Loucy (cell line): ENCODE measurements around the gene ATP1A1.

Source experiments
- H2AFZ ChIP-seq: fragments of 200-600 bp; sonication (generic); 2 replicates; pipeline ENCODE4 v1.6.0; 2016; ENCODE audit warnings: antibody characterized with exemption, mild to moderate bottlenecking, low read length, moderate library complexity
- H3F3A ChIP-seq: fragments of 200-600 bp; 2 replicates; pipeline ENCODE4 v1.6.0; 2016; ENCODE audit warnings: antibody characterized with exemption, low read depth, mild to moderate bottlenecking
- H3K27me3 ChIP-seq: fragments of 200-600 bp; sonication (generic); 2 replicates; pipeline ENCODE4 v1.6.1; 2014; ENCODE audit warnings: low read length, mild to moderate bottlenecking; ENCODE audit not compliant: insufficient read depth, poor library complexity, severe bottlenecking
- H3K36me3 ChIP-seq: fragments of 200-600 bp; sonication (generic); 2 replicates; pipeline ENCODE4 v1.6.1; 2016; ENCODE audit warnings: low read length; ENCODE audit not compliant: insufficient read depth
- H3K4me1 ChIP-seq: fragments of 200-600 bp; sonication (generic); 2 replicates; pipeline ENCODE4 v1.5.1; 2014; ENCODE audit warnings: low read length, mild to moderate bottlenecking; ENCODE audit not compliant: insufficient read depth, poor library complexity, severe bottlenecking
- H3K4me2 ChIP-seq: fragments of 200-600 bp; sonication (generic); 2 replicates; pipeline ENCODE4 v1.6.0; 2014; ENCODE audit warnings: antibody characterized with exemption, low read length, low read depth, mild to moderate bottlenecking; ENCODE audit not compliant: poor library complexity, severe bottlenecking
- H3K4me3 ChIP-seq: fragments of 200-600 bp; sonication (generic); 2 replicates; pipeline ENCODE4 v1.5.1; 2014; ENCODE audit warnings: low read length, mild to moderate bottlenecking, mixed read lengths; ENCODE audit not compliant: poor library complexity, severe bottlenecking
- H3K79me2 ChIP-seq: fragments of 200-600 bp; sonication (generic); 2 replicates; pipeline ENCODE4 v1.6.1; 2014; ENCODE audit warnings: low read length; ENCODE audit not compliant: insufficient read depth
- H3K9ac ChIP-seq: fragments of 200-600 bp; sonication (generic); 2 replicates; pipeline ENCODE4 v1.6.0; 2014; ENCODE audit warnings: mild to moderate bottlenecking, low read depth, low read length, moderate library complexity; ENCODE audit not compliant: poor library complexity, severe bottlenecking
- H3K9me2 ChIP-seq: fragments of 200-600 bp; sonication (generic); replicated peaks from 2 replicates; pipeline ENCODE4 v1.6.1; 2016; ENCODE audit warnings: low read depth, low read length, mixed read lengths
- H3K9me3 ChIP-seq: fragments of 200-600 bp; sonication (generic); 2 replicates; pipeline ENCODE4 v1.6.1; 2014; ENCODE audit warnings: mild to moderate bottlenecking, antibody characterized with exemption, low read length, low read depth; ENCODE audit not compliant: insufficient read depth
- H4K20me1 ChIP-seq: fragments of 200-600 bp; sonication (generic); 2 replicates; pipeline ENCODE4 v1.6.0; 2014; ENCODE audit warnings: antibody characterized with exemption, low read length, mild to moderate bottlenecking; ENCODE audit not compliant: insufficient read depth, poor library complexity, severe bottlenecking
- EZH2phosphoT487 ChIP-seq: fragments of 200-600 bp; IDR thresholded peaks from 2 replicates; pipeline ENCODE4 v1.6.1; 2018; ENCODE audit warnings: antibody characterized with exemption, mild to moderate bottlenecking, moderate library complexity, borderline replicate concordance
- TF ChIP-seq, protein P1 (sequence below): fragments of 200-600 bp; sonication (generic); conservative IDR thresholded peaks from 2 replicates; pipeline ENCODE4 v1.5.1; 2014; ENCODE audit warnings: mild to moderate bottlenecking, antibody characterized with exemption, low read length

Gene ATP1A1

DNA sequence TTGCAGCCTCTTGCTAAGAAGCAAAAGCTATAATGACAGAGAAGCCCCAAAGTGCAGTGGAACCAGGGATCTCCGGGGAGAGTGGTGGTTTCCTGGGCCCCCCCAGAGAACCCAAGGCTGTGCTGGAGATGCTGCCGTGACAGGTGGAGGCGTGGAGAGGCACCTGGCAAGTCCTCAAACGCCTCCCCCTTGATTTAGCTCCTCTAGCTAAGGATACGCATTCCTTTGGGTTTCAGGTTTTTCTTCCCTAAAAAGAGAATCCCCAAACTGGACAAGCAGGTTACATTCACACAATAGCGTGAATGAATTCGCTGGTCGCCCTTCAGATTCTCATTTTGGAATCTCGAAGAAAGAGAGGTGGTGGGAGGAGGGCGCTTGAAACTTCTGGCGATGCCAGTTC lies 853 bp upstream of the ATP1A1 start:
- no peak overlapping the region for H3K9ac ChIP-seq
- H3K36me3 ChIP-seq: no peaks in the 10 kb centered on the region
- H3K4me1 ChIP-seq: peaks cover 31% of the 10 kb centered on the region

DNA sequence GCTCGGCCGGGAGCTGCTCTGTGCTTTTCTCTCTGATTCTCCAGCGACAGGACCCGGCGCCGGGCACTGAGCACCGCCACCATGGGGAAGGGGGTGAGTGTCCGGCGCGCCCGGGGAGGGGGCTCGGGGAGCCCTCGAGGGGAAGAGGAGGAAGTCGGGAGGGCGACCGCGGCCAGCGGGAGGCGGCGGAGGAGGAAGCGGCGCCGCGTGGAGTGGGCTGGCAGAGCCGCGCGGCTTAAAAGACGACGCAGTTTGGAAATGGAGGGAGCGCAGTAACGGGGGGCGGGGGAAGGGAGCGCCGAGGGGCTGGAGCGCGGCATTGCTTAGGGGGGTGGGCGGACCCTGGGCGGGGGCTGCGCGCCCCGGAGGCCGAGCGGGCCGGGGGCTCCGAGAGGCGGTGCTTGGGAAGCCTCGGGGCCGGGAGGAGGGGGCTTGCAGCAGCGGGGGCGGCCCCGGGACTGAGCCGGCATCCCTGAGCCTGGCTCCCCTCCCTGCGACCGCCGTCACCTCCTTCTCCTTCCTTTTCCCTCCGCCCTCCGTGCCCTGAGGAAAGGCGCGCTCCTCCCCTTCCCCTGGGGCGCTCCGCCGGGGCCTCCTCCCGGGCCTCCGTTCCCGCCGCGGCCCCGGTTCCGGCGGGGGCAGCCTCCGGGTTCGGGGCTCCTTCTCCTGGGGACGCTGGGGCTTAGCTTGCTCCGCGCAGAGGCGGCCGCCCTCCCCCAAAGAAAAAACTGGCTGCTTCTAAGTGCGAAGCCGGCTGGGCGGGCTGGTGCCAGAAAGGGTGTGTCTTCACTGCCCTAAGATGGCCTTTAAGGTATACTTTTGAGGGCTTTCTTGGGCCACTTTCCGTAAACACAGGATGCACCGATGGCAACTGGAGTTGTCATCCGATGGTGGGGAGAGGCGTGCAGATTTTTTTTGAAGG lies 648 bp downstream of the ATP1A1 start:
- TF ChIP-seq, protein P1, sequence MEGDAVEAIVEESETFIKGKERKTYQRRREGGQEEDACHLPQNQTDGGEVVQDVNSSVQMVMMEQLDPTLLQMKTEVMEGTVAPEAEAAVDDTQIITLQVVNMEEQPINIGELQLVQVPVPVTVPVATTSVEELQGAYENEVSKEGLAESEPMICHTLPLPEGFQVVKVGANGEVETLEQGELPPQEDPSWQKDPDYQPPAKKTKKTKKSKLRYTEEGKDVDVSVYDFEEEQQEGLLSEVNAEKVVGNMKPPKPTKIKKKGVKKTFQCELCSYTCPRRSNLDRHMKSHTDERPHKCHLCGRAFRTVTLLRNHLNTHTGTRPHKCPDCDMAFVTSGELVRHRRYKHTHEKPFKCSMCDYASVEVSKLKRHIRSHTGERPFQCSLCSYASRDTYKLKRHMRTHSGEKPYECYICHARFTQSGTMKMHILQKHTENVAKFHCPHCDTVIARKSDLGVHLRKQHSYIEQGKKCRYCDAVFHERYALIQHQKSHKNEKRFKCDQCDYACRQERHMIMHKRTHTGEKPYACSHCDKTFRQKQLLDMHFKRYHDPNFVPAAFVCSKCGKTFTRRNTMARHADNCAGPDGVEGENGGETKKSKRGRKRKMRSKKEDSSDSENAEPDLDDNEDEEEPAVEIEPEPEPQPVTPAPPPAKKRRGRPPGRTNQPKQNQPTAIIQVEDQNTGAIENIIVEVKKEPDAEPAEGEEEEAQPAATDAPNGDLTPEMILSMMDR: no peak
- no peak for TF ChIP-seq EZH2phosphoT487
- Histone ChIP-seq H3K4me1 (peaks cover 45% of the 10 kb centered on the region), H3K9ac (peak overlapping the region; percentile 87), H3K4me2 (peak overlapping the region; percentile 92), H3K4me3 (peak overlapping the region; percentile 85), H3K79me2 (peaks cover 53% of the 10 kb centered on the region), H3K9me3 (no peaks in the 10 kb centered on the region), H3K9me2 (no peaks in the 10 kb centered on the region), H4K20me1 (peaks cover 47% of the 10 kb centered on the region), H3K36me3 (no peaks in the 10 kb centered on the region), H3K27me3 (no peaks in the 10 kb centered on the region), H3F3A (no peaks in the 10 kb centered on the region), H2AFZ (peak overlapping the region; percentile 90; the same call in 1 of the 2 replicates)

More for the DNA sequence above, 853 bp upstream of the ATP1A1 start:
- Histone ChIP-seq H2AFZ (peak overlapping the region; percentile 85; the same call in 1 of the 2 replicates), H3K27me3 (no peaks in the 10 kb centered on the region), H3K4me2 (peak overlapping the region; percentile 73), H3F3A (no peaks in the 10 kb centered on the region), H4K20me1 (peaks cover 33% of the 10 kb centered on the region), H3K9me2 (no peaks in the 10 kb centered on the region), H3K9me3 (no peaks in the 10 kb centered on the region), H3K4me3 (peak overlapping the region; percentile 85), H3K79me2 (peaks cover 38% of the 10 kb centered on the region)
- no peak for TF ChIP-seq EZH2phosphoT487
- TF ChIP-seq, protein P1: no peak

DNA sequence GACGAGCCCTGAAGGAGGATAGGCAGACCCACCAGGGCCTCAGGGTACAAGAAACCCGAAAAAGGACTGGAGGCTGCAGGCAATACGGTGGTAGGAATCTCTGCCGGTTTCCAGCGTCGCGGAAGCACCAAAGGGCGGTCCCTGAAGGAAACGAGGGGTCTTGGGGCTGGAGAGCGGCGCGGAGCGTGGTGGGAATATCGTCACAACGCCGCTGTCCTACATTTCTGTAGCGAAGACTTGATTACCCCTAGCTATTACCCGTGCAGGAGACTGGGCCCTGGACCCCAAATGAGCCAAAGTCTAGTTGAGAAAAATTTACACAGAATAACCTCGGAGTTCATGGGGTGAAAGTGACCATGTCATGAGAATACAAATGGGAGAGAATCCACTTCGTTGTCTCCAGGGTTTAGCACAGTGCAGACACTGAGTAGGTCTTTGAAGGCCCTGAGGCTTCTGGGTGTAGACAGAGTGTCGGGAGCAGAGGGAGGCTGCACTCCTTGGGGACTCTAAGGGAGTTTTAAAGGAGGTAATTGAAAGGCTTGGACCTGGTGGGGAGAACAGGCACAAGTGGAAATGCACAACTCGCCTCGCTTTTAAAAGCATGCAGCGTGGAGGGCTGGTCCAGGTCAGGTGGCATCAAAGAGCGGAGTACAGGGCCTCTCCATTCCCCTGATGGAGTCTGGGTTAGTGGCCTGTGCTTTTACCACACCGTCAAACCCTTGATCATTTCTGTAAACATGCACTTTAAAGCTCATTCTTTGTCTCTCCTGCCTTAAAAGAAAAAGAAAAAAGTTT lies 1.5 kb downstream of the ATP1A1 start:
- peak overlapping the region; percentile 87 for H3K9ac ChIP-seq
- no peaks in the 10 kb centered on the region for H3K9me3 ChIP-seq
- H3K4me3 ChIP-seq: peak overlapping the region; percentile 85
- peaks cover 61% of the 10 kb centered on the region for H3K79me2 ChIP-seq
- no peaks in the 10 kb centered on the region for H3K36me3 ChIP-seq
- H3K4me2 ChIP-seq: peak overlapping the region; percentile 92
- H4K20me1 ChIP-seq: peaks cover 56% of the 10 kb centered on the region
- no peaks in the 10 kb centered on the region for H3K9me2 ChIP-seq
- no peak overlapping the region for H2AFZ ChIP-seq
- no peaks in the 10 kb centered on the region for H3K27me3 ChIP-seq
- TF ChIP-seq, protein P1: no peak
- TF ChIP-seq EZH2phosphoT487: no peak
- H3K4me1 ChIP-seq: peaks cover 54% of the 10 kb centered on the region
- H3F3A ChIP-seq: no peaks in the 10 kb centered on the region
